Neural cell (in vitro differentiated cells): ENCODE results near the gene RPS28.

ENCODE experiments used
- CTCF ChIP-seq: fragments of 450-650 bp; IDR thresholded peaks from 2 replicates; pipeline ENCODE4 v1.5.1; 2014; ENCODE audit warnings: antibody characterized with exemption, mild to moderate bottlenecking, moderate library complexity; ENCODE audit not compliant: poor library complexity, severe bottlenecking
- EP300 ChIP-seq: fragments of 450-650 bp; conservative IDR thresholded peaks from 2 replicates; pipeline ENCODE4 v1.6.1; 2014; ENCODE audit warnings: antibody characterized with exemption, mild to moderate bottlenecking, moderate library complexity; ENCODE audit not compliant: poor library complexity, severe bottlenecking
- POLR2AphosphoS5 ChIP-seq: IDR thresholded peaks from 2 replicates; pipeline ENCODE4 v1.6.1; 2012
- SMC3 ChIP-seq: fragments of 450-650 bp; conservative IDR thresholded peaks from 2 replicates; pipeline ENCODE4 v1.6.1; 2014; ENCODE audit warnings: antibody characterized with exemption, mild to moderate bottlenecking, moderate library complexity; ENCODE audit not compliant: poor library complexity

- TF ChIP-seq CTCF = no peak
- TF ChIP-seq EP300 = no peak
- no peak for TF ChIP-seq POLR2AphosphoS5
- TF ChIP-seq SMC3 = no peak
Measured at GRCh38 chr19:8324186-8325050, 3.1 kb downstream of the RPS28 start.
